Measurements from ENCODE around the gene ANO8.

Gene ANO8

GRCh38 chr19:17323964-17324332, 10.7 kb downstream of the ANO8 start:
- Histone ChIP-seq H2AK5ac (ENCODE audit: low read length, severe bottlenecking) (no peak overlapping the region), H2BK120ac (ENCODE audit: low read depth, low read length) (no peak overlapping the region), H2BK15ac (ENCODE audit: low read depth, poor library complexity, severe bottlenecking) (no peak overlapping the region), H4K91ac (ENCODE audit: low read length) (no peak overlapping the region), H3K23ac (ENCODE audit: low read length in 2 of 2) (no peak overlapping the region), H3K79me1 (replicated peaks; ENCODE audit: low read length, poor library complexity, severe bottlenecking) (peaks cover 22% of the 10 kb centered on the region), H3K4me2 (ENCODE audit: low read length, poor library complexity, severe bottlenecking) (no peak overlapping the region), H2BK12ac (ENCODE audit: low read length in 2 of 2) (no peak overlapping the region), H3K14ac (ENCODE audit: low read length in 2 of 2) (no peak overlapping the region), H3K36me3 (ENCODE audit: control insufficient read depth in 1 of 2, insufficient read depth in 2 of 2, low read depth in 1 of 2, low read length in 2 of 2) (peaks cover 34 to 62% of the 10 kb centered on the region in 2 experiments), H2BK5ac (ENCODE audit: low read depth, low read length, poor library complexity, severe bottlenecking) (no peak overlapping the region), H3K4me3 (ENCODE audit: insufficient read depth in 1 of 2, low read depth in 1 of 2, low read length in 2 of 2) (no peak overlapping the region), H3K18ac (ENCODE audit: low read depth in 1 of 2, low read length in 2 of 2) (no peak overlapping the region), H4K8ac (ENCODE audit: low read length) (no peak overlapping the region), H2AFZ (ENCODE audit: low read depth, low read length) (no peak overlapping the region), H3K9me3 (ENCODE audit: control insufficient read depth, low read length) (no peaks in the 10 kb centered on the region), H3K9ac (ENCODE audit: low read length) (no peak overlapping the region), H3K4me1 (ENCODE audit: control insufficient read depth, insufficient read depth, low read depth, low read length) (peaks cover 30% of the 10 kb centered on the region), H3K27me3 (ENCODE audit: control insufficient read depth in 1 of 2, insufficient read depth in 1 of 2, low read length in 2 of 2) (no peaks in the 10 kb centered on the region), H3K4ac (ENCODE audit: low read depth in 1 of 2, low read length in 2 of 2) (no peak overlapping the region), H3K27ac (ENCODE audit: low read length, poor library complexity, severe bottlenecking) (no peak overlapping the region)
- WGBS = 84% methylated on average over 7 of the region's 7 CpGs
- DNase-seq = no peak

DNA sequence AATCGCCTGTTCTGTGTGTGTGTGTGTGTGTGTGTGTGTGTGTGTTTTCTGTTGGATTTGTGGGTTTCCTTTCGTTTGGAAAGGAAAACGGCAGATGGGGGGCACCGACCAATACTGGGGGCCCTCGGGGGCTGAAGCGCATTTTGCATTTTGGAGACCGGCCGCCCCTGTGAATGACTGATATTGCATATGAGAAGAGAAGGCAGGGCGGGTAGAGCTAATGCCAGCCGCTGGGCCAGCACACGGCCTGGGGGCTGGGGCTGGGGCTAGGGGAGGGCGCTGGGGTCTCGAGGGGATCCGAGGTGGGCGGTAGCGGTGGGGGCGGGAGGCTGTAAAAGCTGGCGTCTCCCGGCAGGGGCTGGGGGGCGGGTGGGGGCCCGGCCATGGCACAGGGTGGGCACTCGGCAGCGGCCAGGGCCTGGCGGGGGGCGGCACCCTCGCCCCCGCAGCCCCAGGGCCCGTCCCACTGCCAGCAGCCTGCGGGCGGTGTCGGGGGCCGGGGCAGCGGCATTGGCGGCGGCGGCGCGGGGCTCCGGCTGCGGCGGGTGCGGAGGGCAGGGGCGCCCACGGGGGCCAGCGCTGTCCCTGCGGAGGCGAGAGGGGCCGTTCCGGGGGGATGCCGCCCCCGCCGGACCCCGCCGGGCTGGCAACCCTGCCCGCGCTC, 11.2 kb downstream of the ANO8 start:
- Histone ChIP-seq H3K27me3 (ENCODE audit: control insufficient read depth in 1 of 2, insufficient read depth in 1 of 2, low read length in 2 of 2) (no peaks in the 10 kb centered on the region), H3K4me1 (ENCODE audit: control insufficient read depth, insufficient read depth, low read depth, low read length) (peaks cover 26% of the 10 kb centered on the region), H2AK5ac (ENCODE audit: low read length, severe bottlenecking) (no peak overlapping the region), H2AFZ (ENCODE audit: low read depth, low read length) (no peak overlapping the region), H2BK120ac (ENCODE audit: low read depth, low read length) (no peak overlapping the region), H2BK5ac (ENCODE audit: low read depth, low read length, poor library complexity, severe bottlenecking) (no peak overlapping the region), H3K14ac (ENCODE audit: low read length in 2 of 2) (no peak overlapping the region), H4K8ac (ENCODE audit: low read length) (no peak overlapping the region), H3K4me2 (ENCODE audit: low read length, poor library complexity, severe bottlenecking) (no peak overlapping the region), H3K79me1 (replicated peaks; ENCODE audit: low read length, poor library complexity, severe bottlenecking) (peaks cover 25% of the 10 kb centered on the region), H3K23ac (ENCODE audit: low read length in 2 of 2) (no peak overlapping the region), H3K27ac (ENCODE audit: low read length, poor library complexity, severe bottlenecking) (no peak overlapping the region), H3K36me3 (ENCODE audit: control insufficient read depth in 1 of 2, insufficient read depth in 2 of 2, low read depth in 1 of 2, low read length in 2 of 2) (peaks cover 36 to 66% of the 10 kb centered on the region in 2 experiments), H3K9ac (ENCODE audit: low read length) (no peak overlapping the region), H4K91ac (ENCODE audit: low read length) (no peak overlapping the region), H3K4ac (ENCODE audit: low read depth in 1 of 2, low read length in 2 of 2) (no peak overlapping the region), H2BK12ac (ENCODE audit: low read length in 2 of 2) (no peak overlapping the region), H3K9me3 (ENCODE audit: control insufficient read depth, low read length) (no peaks in the 10 kb centered on the region), H3K4me3 (ENCODE audit: insufficient read depth in 1 of 2, low read depth in 1 of 2, low read length in 2 of 2) (no peak overlapping the region), H2BK15ac (ENCODE audit: low read depth, poor library complexity, severe bottlenecking) (no peak overlapping the region), H3K18ac (ENCODE audit: low read depth in 1 of 2, low read length in 2 of 2) (no peak overlapping the region)
- DNase-seq = no peak
- 97% methylated on average over 46 of the region's 56 CpGs for WGBS

GRCh38 chr19:17322854-17323253, 11.8 kb downstream of the ANO8 start:
- H4K8ac ChIP-seq (ENCODE audit: low read length) = no peak overlapping the region
- H3K36me3 ChIP-seq (ENCODE audit: control insufficient read depth in 1 of 2, insufficient read depth in 2 of 2, low read depth in 1 of 2, low read length in 2 of 2) = peaks cover 36 to 70% of the 10 kb centered on the region in 2 experiments
- no peak overlapping the region for H3K27ac ChIP-seq (ENCODE audit: low read length, poor library complexity, severe bottlenecking)
- no peak overlapping the region for H2AK5ac ChIP-seq (ENCODE audit: low read length, severe bottlenecking)
- peaks cover 26% of the 10 kb centered on the region for H3K79me1 ChIP-seq (replicated peaks; ENCODE audit: low read length, poor library complexity, severe bottlenecking)
- no peak overlapping the region for H3K14ac ChIP-seq (ENCODE audit: low read length in 2 of 2)
- no peak overlapping the region for H2AFZ ChIP-seq (ENCODE audit: low read depth, low read length)
- no peak for DNase-seq
- peaks cover 21% of the 10 kb centered on the region for H3K4me1 ChIP-seq (ENCODE audit: control insufficient read depth, insufficient read depth, low read depth, low read length)
- H3K9me3 ChIP-seq (ENCODE audit: control insufficient read depth, low read length) = no peaks in the 10 kb centered on the region
- H3K27me3 ChIP-seq (ENCODE audit: control insufficient read depth in 1 of 2, insufficient read depth in 1 of 2, low read length in 2 of 2) = no peaks in the 10 kb centered on the region
- no peak overlapping the region for H2BK120ac ChIP-seq (ENCODE audit: low read depth, low read length)
- no peak overlapping the region for H2BK15ac ChIP-seq (ENCODE audit: low read depth, poor library complexity, severe bottlenecking)
- H3K4ac ChIP-seq (ENCODE audit: low read depth in 1 of 2, low read length in 2 of 2) = no peak overlapping the region
- 93% methylated on average over 6 of the region's 10 CpGs for WGBS
- H3K4me3 ChIP-seq (ENCODE audit: insufficient read depth in 1 of 2, low read depth in 1 of 2, low read length in 2 of 2) = no peak overlapping the region
- no peak overlapping the region for H3K18ac ChIP-seq (ENCODE audit: low read depth in 1 of 2, low read length in 2 of 2)
- H3K23ac ChIP-seq (ENCODE audit: low read length in 2 of 2) = no peak overlapping the region
- no peak overlapping the region for H4K91ac ChIP-seq (ENCODE audit: low read length)
- peak overlapping the region; percentile 17 for H3K9ac ChIP-seq (ENCODE audit: low read length)
- H3K4me2 ChIP-seq (ENCODE audit: low read length, poor library complexity, severe bottlenecking) = no peak overlapping the region
- no peak overlapping the region for H2BK5ac ChIP-seq (ENCODE audit: low read depth, low read length, poor library complexity, severe bottlenecking)
- H2BK12ac ChIP-seq (ENCODE audit: low read length in 2 of 2) = no peak overlapping the region

DNA sequence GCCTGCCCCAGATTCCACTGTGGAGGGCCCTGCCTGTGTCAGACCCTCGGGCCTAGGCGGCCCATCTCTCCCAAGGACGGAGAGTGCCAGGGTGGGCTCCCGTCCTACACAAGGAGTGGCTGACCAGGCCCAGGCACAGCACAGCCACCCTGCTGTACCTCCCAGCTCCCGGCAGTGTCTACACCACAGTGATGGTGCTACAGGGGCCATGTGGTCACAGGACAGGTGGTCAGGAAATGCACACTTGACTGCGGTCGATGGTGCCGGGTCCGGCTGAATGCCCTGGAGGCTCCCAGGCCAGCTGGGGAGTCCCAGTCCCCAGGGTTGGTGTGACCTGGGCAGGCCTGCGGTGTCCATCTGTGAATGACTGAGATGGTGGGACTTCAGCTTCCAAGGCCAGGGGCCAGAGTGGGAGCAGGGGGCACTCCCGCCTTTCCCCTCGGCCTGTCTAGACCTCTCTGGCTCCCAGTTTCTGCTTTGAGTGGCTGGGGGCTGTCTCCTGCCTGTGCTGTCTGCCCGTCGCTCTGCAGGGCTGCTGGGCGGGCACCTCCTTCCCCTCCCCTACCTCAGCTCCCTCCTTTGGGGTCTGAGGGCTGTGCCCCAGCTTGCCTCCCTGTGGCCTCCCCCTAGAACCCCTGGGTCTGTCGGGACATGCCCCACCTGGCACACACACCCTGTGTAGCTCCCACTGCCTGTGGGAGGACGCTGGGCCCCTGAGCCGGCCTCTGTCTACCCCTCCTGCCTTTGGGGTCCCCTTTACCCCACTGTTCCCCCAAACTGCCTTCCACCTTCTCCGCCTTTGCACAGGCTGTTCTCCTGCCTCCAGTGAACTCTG, 12.8 kb downstream of the ANO8 start:
- Histone ChIP-seq H2BK120ac (ENCODE audit: low read depth, low read length) (no peak overlapping the region), H3K4me1 (ENCODE audit: control insufficient read depth, insufficient read depth, low read depth, low read length) (peaks cover 11% of the 10 kb centered on the region), H3K4me3 (ENCODE audit: insufficient read depth in 1 of 2, low read depth in 1 of 2, low read length in 2 of 2) (no peak overlapping the region), H3K4ac (ENCODE audit: low read depth in 1 of 2, low read length in 2 of 2) (no peak overlapping the region), H3K18ac (ENCODE audit: low read depth in 1 of 2, low read length in 2 of 2) (no peak overlapping the region), H2BK15ac (ENCODE audit: low read depth, poor library complexity, severe bottlenecking) (no peak overlapping the region), H3K79me1 (replicated peaks; ENCODE audit: low read length, poor library complexity, severe bottlenecking) (peaks cover 27% of the 10 kb centered on the region), H3K27me3 (ENCODE audit: control insufficient read depth in 1 of 2, insufficient read depth in 1 of 2, low read length in 2 of 2) (no peaks in the 10 kb centered on the region), H3K9me3 (ENCODE audit: control insufficient read depth, low read length) (no peaks in the 10 kb centered on the region), H2AK5ac (ENCODE audit: low read length, severe bottlenecking) (no peak overlapping the region), H3K4me2 (ENCODE audit: low read length, poor library complexity, severe bottlenecking) (no peak overlapping the region), H2BK12ac (ENCODE audit: low read length in 2 of 2) (no peak overlapping the region), H3K9ac (ENCODE audit: low read length) (peak overlapping the region; percentile 17), H3K36me3 (ENCODE audit: control insufficient read depth in 1 of 2, insufficient read depth in 2 of 2, low read depth in 1 of 2, low read length in 2 of 2) (peaks cover 31 to 74% of the 10 kb centered on the region in 2 experiments), H2BK5ac (ENCODE audit: low read depth, low read length, poor library complexity, severe bottlenecking) (no peak overlapping the region), H3K23ac (ENCODE audit: low read length in 2 of 2) (no peak overlapping the region), H3K27ac (ENCODE audit: low read length, poor library complexity, severe bottlenecking) (no peak overlapping the region), H4K91ac (ENCODE audit: low read length) (peak overlapping the region; percentile 48), H3K14ac (ENCODE audit: low read length in 2 of 2) (no peak overlapping the region), H2AFZ (ENCODE audit: low read depth, low read length) (no peak overlapping the region), H4K8ac (ENCODE audit: low read length) (peak overlapping the region; percentile 75)
- DNase-seq = no peak
- WGBS = 85% methylated on average over 19 of the region's 19 CpGs

Measured in mesenchymal stem cell (in vitro differentiated cells and primary cell).